CD4-positive, alpha-beta T cell (primary cell): ENCODE results near the gene SLC22A3. TPM values are rescaled to one million over a fixed set of nuclear protein-coding genes. Genes with fewer than 3 reads are reported as not detected.

Source experiments
- ATAC-seq: fragments of 200-7000 bp; cut with Tn5 transposase; one replicate; pipeline ENCODE4 v1.10.0; 2022; ENCODE audit warnings: mild to moderate bottlenecking; ENCODE audit not compliant: poor library complexity
- CTCF ChIA-PET: fragments of 350-600 bp; sonication (Branson Sonifier 250); formaldehyde crosslinking; loops from one replicate; lab custom pipeline; 2021; ENCODE audit warnings: antibody characterized with exemption, inconsistent platforms; lab: Charles Lee
- POLR2A ChIA-PET: fragments of 350-600 bp; sonication (Branson Sonifier 250); formaldehyde crosslinking; loops from one replicate; lab custom pipeline; 2021; ENCODE audit warnings: antibody characterized with exemption, inconsistent platforms; lab: Charles Lee
- DNase-seq, 14 experiments: peaks; one replicate each; pipeline ENCODE4 v3.0.0-alpha.2; 2013 to 2020; ENCODE audit warnings: mixed read lengths in 2 of 14
- H3K27ac ChIP-seq, 2 donors: one replicate each; pipeline versions ENCODE4 v1.5.1 to v1.7.0; 2013; ENCODE audit warnings: low read length in 2 of 2, low read depth in 1 of 2, mild to moderate bottlenecking in 1 of 2
- H3K27me3 ChIP-seq, 2 experiments: 1 replicate in 1 of 2; 2 replicates in 1 of 2; pipeline versions ENCODE4 v1.6.1 to v1.7.0; 2013; ENCODE audit warnings: low read length in 2 of 2, control low read depth in 1 of 2, mild to moderate bottlenecking in 1 of 2, moderate library complexity in 1 of 2; ENCODE audit not compliant: insufficient read depth in 2 of 2, control insufficient read depth in 1 of 2
- H3K36me3 ChIP-seq: one replicate; pipeline ENCODE4 v1.6.1; 2013; ENCODE audit warnings: low read length, control low read depth; ENCODE audit not compliant: insufficient read depth
- H3K4me1 ChIP-seq: one replicate; pipeline ENCODE4 v1.6.1; 2013; ENCODE audit warnings: low read length, control low read depth; ENCODE audit not compliant: insufficient read depth
- H3K4me3 ChIP-seq: one replicate; pipeline ENCODE4 v1.5.1; 2013; ENCODE audit warnings: mild to moderate bottlenecking, low read length, moderate library complexity
- H3K9me3 ChIP-seq, 2 experiments: 1 replicate in 1 of 2; 2 replicates in 1 of 2; pipeline versions ENCODE4 v1.6.1 to v1.7.0; 2013; ENCODE audit warnings: low read length in 2 of 2, mild to moderate bottlenecking in 2 of 2, control low read depth in 1 of 2, moderate library complexity in 1 of 2; ENCODE audit not compliant: control insufficient read depth in 1 of 2, insufficient read depth in 1 of 2
- H3K27ac Mint-ChIP-seq: one replicate; pipeline ENCODE4 v1.8.0; 2020; ENCODE audit warnings: mixed read lengths
- H3K27me3 Mint-ChIP-seq: one replicate; pipeline ENCODE4 v1.8.0; 2021; ENCODE audit warnings: mixed read lengths
- H3K36me3 Mint-ChIP-seq: one replicate; pipeline ENCODE4 v1.8.0; 2021; ENCODE audit warnings: low read depth, mixed read lengths
- H3K4me1 Mint-ChIP-seq: one replicate; pipeline ENCODE4 v1.8.0; 2021; ENCODE audit warnings: low read depth, mixed read lengths
- H3K4me3 Mint-ChIP-seq: one replicate; pipeline ENCODE4 v1.8.0; 2020; ENCODE audit warnings: mild to moderate bottlenecking, mixed read lengths
- H3K9me3 Mint-ChIP-seq: one replicate; pipeline ENCODE4 v1.8.0; 2020; ENCODE audit warnings: mixed read lengths
- intact Hi-C, 2 experiments: fragments of 100-400 bp; cut with DNase I in 1 of 2; cut with micrococcal nuclease in 1 of 2; formaldehyde crosslinking; loops; one replicate each; pipeline versions ENCODE4 v1.15.1 to v1.9.0; 2023 to 2025; cut with DNase I, micrococcal nuclease
- total RNA-seq, 174 experiments: library from RNA in 2 of 174; stranded (reverse) in 2 of 174; gene quantifications; one replicate each; pipeline ENCODE4 v1.2.3 and lab custom pipeline; 2021 to 2026
- TF ChIP-seq, protein P1 (sequence below): fragments of 200-600 bp; IDR thresholded peaks from one replicate; pipeline ENCODE4 v1.8.0; 2022; ENCODE audit warnings: antibody characterized with exemption, mild to moderate bottlenecking

Gene SLC22A3
- total RNA-seq, 2 experiments from 2014 or later, result not detected

DNA sequence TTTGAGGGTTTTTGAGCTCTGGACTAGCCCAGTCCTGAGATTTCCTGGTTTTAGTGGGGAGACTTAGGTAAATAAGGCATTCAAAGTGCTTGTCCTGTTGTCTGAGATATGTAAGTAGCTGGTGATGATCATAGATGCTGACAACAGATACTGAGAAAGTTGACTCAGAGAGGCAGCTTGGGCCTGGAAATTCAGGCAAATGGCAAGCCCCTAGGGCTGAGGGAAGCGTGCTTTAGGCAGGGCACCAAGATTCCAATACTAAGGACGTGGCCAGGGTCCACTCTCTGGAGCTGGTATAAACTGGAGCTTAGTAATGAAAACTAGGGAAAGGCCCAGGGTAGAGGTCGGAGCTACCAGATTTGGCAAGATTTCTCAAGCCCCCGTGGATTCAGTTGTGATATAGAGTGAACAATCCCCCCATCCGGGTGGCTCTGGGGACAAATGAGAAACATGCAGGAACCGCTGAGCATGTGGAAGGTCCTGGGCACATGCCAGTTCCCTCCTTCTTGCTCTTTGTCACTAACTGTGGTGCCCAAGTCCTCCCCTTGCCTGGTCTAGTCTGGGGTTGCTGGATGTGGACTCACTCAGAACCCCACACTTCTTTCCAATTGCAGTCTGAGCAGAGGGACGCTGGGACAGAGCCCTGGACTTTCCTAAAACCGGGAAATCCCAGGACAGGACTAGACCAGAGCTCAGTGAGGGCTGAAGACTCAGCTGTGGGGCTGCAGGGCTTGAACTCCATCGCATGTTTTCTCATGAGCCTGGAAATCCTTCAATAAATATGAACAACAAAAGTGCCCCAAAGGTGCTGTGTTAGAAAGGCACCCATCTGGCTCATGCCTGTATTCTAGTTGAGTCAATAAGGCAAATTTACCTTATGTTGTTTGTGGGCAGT lies 10.3 kb downstream of the SLC22A3 start:
- TF ChIP-seq, protein P1, sequence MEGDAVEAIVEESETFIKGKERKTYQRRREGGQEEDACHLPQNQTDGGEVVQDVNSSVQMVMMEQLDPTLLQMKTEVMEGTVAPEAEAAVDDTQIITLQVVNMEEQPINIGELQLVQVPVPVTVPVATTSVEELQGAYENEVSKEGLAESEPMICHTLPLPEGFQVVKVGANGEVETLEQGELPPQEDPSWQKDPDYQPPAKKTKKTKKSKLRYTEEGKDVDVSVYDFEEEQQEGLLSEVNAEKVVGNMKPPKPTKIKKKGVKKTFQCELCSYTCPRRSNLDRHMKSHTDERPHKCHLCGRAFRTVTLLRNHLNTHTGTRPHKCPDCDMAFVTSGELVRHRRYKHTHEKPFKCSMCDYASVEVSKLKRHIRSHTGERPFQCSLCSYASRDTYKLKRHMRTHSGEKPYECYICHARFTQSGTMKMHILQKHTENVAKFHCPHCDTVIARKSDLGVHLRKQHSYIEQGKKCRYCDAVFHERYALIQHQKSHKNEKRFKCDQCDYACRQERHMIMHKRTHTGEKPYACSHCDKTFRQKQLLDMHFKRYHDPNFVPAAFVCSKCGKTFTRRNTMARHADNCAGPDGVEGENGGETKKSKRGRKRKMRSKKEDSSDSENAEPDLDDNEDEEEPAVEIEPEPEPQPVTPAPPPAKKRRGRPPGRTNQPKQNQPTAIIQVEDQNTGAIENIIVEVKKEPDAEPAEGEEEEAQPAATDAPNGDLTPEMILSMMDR, result no peak
- DNase-seq (no peak), ATAC-seq (no peak)
- no peaks in the 10 kb centered on the region for H3K9me3 Mint-ChIP-seq
- H3K27me3 ChIP-seq, result peaks cover 2 to 5% of the 10 kb centered on the region in 2 experiments
- no peak overlapping the region for H3K27ac ChIP-seq
- no peak overlapping the region for H3K27ac Mint-ChIP-seq
- H3K36me3 ChIP-seq, result no peaks in the 10 kb centered on the region
- no peak overlapping the region for H3K4me3 ChIP-seq
- H3K4me1 ChIP-seq, result peaks cover 3% of the 10 kb centered on the region
- H3K4me3 Mint-ChIP-seq, result no peak overlapping the region
- H3K36me3 Mint-ChIP-seq, result no peaks in the 10 kb centered on the region
- intact Hi-C loops, result no loop called here
- ChIA-PET POLR2A (no interaction called here), CTCF (no interaction called here)
- no peaks in the 10 kb centered on the region for H3K4me1 Mint-ChIP-seq
- H3K27me3 Mint-ChIP-seq, result peaks cover 27% of the 10 kb centered on the region
- no peaks in the 10 kb centered on the region for H3K9me3 ChIP-seq

DNA sequence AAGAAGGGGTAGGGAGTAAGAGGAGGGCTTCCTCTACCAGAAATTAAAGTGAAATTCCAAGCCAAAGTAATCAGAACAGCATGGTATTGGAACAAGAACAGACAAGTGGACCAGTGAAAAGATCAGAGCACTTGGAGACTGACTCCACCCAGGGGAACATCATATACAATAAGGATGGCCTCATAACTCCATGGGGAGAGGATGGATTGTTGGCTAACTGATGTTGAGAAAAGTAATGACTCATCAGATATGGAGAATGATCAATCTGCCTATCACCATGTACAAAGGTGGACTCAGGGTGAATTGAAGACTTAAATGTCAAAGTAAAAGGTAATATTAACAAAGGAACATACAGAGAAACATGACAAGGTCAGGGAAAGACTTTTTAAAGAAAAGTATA lies 12.8 kb downstream of the SLC22A3 start:
- Mint-ChIP-seq H3K4me3 (no peak overlapping the region), H3K36me3 (no peaks in the 10 kb centered on the region), H3K27me3 (peaks cover 17% of the 10 kb centered on the region), H3K27ac (no peak overlapping the region), H3K4me1 (no peaks in the 10 kb centered on the region), H3K9me3 (no peaks in the 10 kb centered on the region)
- DNase-seq (no peak), ATAC-seq (no peak)
- H3K4me3 ChIP-seq, result no peak overlapping the region
- intact Hi-C loops, result no loop called here
- no peaks in the 10 kb centered on the region for H3K4me1 ChIP-seq
- CTCF ChIA-PET, result no interaction called here
- POLR2A ChIA-PET, result no interaction called here
- H3K36me3 ChIP-seq, result no peaks in the 10 kb centered on the region
- no peaks in the 10 kb centered on the region for H3K9me3 ChIP-seq
- TF ChIP-seq, protein P1, result no peak
- peaks cover 2 to 3% of the 10 kb centered on the region in 2 experiments for H3K27me3 ChIP-seq
- no peak overlapping the region for H3K27ac ChIP-seq

DNA sequence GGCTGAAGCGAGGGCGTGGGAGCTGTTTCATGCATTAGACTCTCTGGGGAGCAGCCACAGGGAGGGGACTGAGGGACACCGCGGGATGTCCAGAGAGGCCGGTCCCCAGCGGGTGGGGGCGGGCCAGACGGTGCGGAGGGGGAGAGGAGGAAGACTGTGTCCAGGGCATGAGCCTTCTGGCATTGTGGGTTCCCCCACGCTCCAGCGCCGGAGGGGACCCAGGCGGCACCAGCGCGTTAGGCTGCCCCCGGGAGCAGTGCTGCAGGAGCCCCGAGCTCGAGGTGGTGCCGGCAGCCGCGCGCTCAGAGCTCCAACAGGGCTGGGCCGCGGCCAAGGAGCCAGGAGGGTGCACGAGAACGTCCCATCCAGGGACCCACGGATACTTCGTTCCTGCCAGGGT lies 14.4 kb downstream of the SLC22A3 start:
- H3K36me3 ChIP-seq, result no peaks in the 10 kb centered on the region
- TF ChIP-seq, protein P1, result no peak
- ATAC-seq, result no peak
- H3K4me1 ChIP-seq, result no peaks in the 10 kb centered on the region
- Mint-ChIP-seq H3K27me3 (peaks cover 8% of the 10 kb centered on the region), H3K4me1 (no peaks in the 10 kb centered on the region), H3K36me3 (no peaks in the 10 kb centered on the region), H3K27ac (no peak overlapping the region), H3K4me3 (no peak overlapping the region), H3K9me3 (no peaks in the 10 kb centered on the region)
- CTCF ChIA-PET, result no interaction called here
- no peak for DNase-seq
- H3K27me3 ChIP-seq, result peaks cover 0 to 2% of the 10 kb centered on the region in 2 experiments
- H3K4me3 ChIP-seq, result no peak overlapping the region
- no peak overlapping the region for H3K27ac ChIP-seq
- intact Hi-C loops, result no loop called here
- POLR2A ChIA-PET, result no interaction called here
- H3K9me3 ChIP-seq, result no peaks in the 10 kb centered on the region
